Medulla oblongata (tissue), 1 donor: ENCODE data around the gene LHX1.

Source experiments
- DNase-seq: peaks from one replicate; pipeline ENCODE4 v3.0.0-alpha.2; 2015; ENCODE audit errors: extremely low spot score

Gene LHX1

DNA sequence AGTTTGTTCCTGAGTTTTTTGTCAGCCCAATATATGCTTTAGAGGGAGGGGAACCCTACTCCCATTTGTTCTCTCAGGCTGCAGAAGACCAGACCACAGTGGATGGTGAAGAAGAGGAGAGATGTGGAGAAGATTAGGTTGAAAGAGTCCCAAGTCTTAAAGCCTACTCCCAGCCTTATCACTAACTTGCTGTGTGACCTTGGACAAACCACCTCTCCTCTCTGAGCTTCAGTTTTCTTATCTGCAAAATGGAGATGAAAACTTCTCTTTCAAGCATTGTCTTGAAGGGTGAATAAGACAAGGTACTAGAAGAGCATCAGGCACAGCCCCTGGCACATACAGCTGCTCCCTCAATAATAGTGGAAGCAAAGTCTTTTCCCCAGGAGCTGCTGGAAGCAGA is 15.1 kb upstream of the LHX1 start:
- DNase-seq, result no peak

DNA sequence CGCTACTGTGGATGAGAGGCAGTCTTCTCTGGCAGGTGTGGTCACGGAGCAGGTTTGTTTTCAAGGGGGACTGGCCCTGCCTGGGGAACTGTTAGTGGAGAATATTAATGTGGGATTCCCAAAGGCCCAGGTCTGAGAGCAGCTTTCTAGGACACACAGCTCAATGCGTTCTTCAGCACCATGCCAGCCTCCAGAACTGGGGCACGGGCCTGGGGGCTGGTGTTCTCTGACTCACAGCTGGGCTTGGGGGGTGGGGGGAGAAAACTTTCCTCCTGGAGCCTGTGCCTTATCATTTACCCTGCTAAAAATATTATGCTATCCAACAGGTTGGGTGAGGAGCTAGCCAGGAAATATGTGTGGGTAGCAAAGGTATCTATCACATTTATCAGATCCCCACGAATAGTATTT is 13.5 kb upstream of the LHX1 start:
- no peak for DNase-seq

DNA sequence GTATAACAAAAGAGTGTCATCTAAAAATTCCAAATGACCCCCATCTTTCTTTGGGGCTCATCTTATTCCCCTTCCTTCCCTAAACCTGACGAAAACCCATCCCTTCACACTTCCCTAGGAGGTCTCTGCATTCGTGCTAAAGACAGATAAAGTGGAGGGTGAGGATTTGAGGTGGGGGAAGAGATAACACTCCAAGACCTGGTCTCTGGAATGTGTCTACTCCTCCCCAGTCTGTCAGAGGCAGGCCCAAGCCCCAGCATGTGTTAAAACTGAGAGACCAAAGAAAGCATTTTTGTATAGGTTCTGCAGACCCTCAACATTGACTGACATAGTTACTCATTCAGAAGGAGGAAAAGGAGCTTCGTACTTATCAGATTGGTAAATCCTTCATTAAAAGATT is 11.0 kb upstream of the LHX1 start:
- no peak for DNase-seq

DNA sequence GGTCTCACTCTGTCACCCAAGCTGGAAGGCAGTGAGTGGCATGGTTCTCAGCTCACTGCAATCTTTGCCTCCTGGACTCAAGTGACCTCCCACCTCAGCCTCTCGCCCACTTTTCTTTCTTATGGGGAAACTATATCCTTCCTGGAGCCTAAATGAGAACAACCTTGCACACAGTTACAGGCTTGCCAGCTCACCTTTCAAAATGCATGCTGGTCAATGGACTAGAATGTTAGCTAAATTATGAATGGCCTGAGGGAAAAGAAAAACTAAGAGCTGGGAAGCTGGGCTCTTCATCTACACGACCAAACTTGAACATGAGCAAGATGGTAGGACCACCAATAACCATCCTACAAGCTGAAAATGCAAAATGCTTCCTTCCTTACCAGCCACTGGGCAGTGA is 10.6 kb upstream of the LHX1 start:
- DNase-seq, result no peak

DNA sequence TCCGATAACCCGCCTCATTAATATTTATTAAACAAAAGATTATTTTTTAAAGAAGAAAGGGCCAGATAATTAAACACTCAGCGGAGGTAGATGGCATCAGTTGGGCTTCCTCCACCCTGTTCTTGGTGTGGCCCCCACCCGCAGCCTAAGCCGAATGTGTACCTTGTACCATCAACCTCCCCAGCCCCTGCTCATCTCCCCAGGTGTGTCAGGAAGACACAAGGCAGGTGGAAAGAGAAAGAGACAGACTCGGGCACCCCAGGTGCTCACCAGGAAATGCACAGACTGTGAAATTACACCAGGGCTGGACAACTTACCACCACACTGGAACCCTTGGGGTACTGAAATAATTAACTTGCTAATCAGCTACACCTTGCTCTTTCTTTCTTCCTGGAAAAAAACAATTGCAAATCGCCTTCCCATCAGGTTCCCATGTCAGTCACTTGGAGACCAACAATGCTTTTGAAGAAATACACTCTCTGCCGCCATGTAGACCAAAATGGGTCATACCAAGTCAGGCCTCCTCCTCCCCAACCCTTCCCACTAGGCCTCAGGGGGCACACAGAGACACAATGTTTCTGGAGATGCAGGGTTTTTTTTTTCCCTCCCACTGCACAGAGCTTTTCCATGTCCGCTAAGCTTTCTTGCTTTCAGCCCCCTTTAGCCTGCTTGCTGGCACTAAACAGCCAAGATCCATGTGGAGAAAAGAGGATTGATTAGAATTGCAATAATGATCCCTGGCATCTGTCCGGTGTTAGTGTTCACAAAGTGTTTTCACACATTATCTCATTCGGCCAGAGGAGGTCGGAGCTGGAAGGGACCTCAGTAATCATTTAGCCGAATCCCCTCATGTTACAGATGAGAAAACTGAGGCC is 8.6 kb upstream of the LHX1 start:
- DNase-seq, result no peak

DNA sequence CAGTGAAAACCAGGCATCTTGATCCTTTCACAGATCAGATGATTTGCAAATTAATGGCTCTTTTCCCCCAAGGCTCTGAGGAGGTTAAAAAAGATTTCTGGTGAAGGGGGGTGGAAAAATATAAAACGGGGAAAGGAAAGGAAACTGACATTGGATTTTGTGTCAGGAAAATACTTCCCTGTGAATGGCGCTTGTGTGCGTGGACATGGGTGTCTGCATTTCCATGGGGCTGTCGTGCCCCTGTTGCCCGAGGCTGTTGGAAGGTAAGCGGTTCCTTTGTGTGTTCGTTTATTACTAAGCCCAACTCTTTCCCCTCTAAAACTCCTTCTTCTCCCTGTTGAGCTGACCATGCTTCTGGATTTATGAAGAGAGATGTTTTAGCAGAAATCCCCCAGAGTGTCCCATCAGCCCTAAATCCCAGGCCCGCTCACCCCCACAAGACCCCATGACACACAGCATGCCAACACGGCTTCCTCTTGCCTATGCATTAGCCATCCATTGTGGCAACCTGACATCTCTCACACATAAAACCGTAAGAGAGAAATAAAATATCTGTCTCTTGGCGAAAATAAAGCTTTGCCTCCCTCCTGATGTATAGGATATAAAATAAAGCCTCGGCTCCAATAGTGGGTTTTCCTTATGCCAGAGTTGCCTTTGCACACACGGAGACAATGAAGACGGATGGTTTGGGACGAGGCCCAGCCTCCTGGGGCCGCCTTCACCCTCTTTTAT is 7.3 kb upstream of the LHX1 start:
- no peak for DNase-seq

DNA sequence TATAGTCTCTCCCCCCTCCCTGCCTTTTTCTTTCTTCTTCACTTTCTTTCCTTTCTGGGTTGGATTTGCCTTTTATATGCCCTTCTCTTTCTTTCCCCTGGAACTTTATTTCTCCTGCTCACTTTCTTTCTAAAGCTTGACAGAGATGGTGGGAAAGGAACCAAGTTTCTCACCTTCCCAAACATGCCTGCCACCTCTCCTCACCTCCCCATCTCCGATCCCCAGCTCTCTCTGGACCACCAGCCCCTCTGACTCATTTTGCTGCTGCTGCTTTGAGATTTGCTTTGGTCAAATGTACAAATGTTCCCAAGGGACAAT is 6.7 kb upstream of the LHX1 start:
- no peak for DNase-seq

DNA sequence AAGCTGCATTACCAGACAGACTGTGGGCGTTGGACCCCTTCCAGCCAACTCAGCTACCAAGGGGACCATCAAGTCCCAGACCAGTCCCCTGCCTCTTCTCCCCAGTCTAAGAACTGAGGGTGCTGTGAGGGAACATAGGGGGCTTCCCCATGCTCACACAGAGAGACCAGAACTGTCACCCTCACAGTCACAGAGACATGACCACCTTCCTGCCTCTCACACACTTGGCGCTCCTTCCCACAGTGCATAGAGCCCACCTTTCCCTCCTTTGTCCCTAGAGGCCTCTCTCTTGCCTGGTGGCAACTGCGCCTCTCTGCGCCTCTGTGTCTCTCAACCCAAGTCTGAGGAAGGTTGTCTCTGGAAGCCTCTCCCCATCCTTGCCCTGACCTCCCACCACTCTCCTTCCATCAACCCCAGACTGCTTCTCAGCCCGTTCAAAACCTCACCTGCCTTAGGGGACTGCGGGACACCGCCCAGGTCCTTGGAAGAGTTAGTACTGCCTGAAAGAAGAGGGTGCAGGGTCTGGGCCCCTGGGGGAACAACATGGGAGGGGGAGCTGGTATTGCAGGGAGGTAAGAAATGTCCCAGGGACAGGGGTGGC is 6.1 kb upstream of the LHX1 start:
- no peak for DNase-seq

DNA sequence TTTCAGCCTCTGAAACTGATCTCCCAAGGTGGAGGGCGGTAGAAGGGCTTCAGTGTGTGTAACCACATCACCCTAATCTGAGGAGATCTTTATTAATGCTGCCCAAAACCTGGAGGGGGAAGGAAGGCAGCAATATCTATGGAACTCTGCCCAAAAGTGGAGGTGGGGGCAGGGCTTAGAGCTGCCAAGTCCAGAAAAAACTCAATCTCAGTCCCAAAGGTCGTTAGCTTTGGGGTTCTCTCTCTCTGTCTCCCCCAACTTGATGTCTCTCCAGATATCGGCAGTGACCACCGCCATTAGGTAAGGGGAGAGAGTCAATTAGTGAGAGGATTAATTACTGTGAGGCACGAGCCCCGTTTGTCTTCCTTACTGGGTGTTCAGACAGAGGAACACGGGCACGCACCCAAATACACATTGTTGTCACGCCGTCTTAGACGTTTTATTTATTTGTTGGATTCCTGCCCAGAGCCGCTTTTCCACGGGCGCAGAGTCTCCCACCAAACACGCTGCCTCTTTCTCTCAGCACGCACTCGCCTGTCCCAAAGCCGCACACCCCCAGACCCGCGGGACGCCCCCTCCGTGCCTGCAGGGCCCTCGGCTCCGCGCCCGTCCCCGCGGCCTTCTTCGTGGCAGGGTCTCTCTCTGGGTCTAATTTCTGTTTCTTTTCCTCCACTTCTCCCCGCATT is 5.4 kb upstream of the LHX1 start:
- no peak for DNase-seq

DNA sequence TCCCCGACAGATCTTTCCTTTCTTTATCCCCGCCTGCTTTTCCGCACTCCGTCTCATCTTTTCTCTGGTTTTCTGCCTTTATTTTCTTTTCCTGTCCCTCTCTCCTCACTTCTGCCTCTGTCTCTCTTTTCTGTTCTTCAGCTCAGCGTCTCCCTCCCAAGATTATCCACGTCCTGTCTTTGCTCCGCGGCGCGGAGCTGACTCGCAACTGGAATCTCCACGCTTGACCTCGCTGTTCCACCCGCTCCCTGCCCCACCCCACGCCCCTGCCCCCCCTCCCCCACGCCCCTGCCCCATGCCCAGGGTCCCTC is 4.9 kb upstream of the LHX1 start:
- DNase-seq, result no peak

DNA sequence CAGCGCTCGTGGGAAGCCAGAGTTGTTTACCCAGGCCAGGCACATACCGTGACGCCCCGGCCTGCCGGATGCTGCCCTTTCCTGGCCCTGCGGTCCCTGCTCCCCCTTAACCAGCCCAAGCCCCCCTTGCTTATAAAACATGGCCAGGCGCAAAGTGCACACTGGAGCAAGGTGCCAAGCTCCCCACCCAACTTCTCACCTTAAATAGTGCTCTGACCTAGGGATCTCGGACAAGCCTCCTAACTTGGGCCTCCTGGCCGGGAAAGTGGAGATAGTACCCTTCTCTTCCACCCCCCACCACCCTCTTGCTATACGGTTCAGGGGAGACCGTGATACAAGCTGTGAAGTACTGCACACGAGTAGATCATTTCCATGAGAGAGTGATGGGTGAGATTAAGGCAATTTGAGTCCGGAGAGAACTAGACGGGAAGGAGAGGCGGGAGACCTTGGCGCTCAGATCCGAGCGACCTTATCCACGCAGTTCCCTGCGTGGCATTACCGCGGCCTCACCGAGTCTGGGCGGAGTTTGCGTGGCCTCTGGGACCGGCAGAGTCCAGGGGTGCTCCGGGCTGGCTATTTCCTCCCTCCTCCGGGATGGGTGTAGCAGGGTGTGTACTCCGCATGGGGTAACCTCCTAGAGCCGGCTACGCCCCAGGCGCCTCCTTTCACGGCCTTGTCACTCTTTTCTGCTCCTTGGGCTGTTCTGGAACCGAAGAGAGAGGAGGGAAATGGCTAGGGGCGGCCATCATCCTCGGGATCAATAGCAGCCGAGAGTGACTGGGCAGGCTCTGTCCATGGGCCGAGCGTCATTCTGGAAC is 4.4 kb upstream of the LHX1 start:
- DNase-seq, result no peak

DNA sequence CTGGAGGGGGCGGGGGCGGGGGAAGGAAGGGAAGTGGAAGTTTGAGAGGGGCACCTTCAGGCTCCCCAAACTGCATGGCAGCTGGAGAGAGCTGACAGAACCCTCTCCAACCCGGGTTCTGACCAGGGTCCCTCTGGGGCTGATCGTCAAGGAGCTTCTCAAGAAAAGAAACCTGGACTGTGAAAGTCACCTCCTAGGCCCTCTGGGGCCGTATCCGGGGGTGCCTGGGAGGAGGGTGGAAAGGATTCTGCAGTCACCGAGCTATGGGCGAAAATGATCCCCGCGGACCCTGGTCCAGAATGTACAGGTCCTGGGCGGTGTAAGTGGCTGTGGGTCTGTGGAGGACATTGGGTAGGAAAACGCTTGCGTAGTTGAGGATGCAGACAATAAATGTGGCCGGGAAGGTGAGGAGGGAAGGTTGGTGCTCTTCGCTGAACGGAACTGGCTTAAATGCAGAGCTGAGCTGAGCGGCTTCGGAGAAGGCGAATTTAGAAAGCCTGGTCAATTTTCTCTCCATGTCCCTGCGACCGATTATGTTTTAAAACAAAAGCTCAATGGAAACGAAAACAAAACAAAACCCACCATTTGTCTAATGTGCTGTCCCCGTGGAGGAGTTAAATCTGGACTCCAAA is 3.6 kb upstream of the LHX1 start:
- DNase-seq, result no peak

DNA sequence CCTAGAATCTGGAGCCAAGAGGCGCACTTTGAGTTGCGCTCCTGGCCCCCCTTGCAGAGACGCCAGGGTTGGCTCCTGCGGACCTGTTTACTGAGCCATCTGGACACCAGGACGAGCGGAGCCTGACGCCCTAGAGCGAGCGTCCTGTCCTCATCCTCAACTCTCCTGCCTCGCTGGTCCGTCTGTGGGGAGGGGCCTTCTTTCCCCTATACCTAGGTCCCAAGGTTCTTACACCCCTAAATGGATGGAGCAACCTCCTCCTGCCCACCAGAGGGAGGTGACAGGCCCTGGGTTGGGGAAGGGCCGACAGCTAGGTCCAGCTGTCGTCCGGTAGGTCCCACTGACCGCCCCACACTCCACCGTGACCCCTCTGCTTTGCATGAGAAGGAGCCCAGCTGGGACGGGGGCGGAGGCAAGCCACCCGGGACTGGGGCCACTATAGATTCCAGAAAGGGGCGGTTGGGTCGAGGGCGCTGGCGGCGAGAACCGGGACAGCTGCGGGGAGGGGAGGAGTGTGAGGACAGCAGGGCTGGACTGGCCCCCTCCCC is 3.1 kb upstream of the LHX1 start:
- no peak for DNase-seq

DNA sequence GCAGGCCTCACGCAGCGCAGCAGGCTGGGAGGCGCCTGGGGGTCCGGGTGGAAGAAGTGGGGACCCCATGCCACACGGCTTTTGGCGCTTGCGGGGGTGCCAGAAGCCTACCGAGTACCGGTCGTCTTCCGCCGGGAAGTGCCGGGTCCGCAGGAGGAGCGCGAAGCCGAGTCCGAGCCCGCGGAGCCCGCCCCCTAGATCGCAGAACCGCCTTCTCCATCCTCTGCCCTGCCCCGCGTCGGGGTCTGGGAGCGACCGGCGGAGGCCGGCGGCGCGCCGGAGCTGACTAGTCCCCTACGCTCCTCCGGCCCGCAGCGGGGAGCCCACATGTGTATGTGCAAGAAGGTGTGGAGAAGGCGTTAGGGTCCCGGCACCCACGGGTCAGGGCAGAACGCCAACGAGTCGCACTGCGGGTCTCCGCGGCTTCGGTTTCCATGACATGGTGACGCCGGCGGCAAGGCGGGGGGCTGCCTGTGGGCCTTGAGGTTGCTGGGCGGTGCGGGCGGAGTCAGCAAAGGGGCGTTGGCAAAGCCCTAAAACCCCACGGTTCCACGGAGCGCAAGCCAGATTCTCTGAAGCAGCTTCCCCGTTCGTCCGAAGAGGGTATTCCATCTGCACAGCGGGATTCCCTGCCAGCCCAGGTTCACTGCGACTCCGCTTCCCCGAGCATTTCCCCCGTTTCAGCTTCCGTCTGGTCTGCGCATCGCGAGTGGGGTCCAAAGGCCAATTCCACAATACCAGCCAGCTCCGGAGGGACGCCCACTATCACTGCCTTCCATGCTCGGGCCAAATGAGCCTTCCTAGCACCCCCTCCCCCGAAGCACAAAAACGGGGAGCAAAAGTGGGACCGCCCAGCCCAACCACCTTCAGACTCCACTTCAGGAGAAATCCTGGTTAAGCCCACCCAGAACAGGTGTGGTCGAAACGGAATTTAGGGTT is 2.3 kb upstream of the LHX1 start:
- no peak for DNase-seq

DNA sequence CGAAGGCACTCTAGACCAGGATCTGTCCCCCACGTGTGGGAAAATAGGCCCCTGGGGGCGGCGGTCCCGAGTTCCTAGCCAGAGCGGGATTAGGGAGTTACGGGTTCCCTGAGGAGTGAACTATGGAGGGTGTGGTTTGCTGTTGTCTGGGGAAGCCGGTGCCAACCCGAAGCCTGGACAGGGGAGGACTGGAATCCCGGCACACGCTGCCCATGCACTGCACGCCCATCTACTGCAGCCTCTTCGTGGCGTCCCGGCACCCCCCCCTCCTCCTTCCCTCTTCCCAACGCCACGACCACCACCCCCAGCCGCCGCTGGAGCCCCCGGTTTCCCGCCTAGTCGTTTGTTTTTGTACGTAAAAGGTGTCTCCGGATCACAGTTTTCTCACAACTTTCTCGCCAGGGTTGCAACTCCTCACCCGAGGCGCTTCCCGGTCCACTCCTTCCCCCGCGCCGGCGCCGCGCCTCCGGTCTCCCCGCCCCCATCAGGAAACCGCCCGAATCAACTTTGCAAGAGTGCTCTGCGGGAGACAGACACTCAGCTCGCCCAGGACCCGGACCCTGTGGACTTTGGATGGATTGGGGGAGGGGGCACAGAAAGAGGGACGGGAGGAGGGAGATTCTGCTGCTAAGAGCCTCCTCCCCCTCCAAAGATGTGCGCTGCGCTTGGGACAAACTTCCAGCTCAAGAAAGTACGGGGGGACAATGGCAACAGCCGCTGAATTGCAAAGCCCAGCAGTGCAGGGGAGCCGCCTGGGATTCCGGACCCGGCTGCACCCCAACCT is 1.4 kb upstream of the LHX1 start:
- no peak for DNase-seq

DNA sequence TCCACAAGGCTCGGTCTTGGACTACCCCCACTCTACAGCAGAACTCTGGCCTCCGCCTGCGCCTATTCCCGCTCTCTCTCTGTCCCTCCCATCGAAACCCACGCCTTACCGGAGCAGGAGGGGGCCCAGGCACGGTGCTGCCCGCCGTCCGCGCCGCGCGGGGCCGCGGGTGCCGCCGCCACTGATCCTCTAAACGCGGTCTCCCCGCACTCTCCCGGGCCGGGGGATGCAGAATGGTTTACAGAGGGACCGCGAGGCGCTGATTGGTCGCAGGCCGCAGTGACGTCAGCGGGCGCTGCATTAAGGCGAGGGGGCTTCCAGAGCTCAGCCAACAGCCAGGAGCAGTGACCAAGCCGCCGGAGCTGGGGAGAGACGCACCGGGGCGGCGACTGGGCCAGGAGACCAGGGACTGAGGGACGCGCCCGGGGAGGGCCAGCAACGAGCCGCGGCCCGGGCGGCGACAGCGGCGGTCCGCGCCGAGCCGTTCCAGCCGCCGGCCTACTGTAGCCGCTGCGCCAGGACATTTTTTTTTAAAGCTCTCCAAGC is 747 bp upstream of the LHX1 start:
- DNase-seq, result no peak

DNA sequence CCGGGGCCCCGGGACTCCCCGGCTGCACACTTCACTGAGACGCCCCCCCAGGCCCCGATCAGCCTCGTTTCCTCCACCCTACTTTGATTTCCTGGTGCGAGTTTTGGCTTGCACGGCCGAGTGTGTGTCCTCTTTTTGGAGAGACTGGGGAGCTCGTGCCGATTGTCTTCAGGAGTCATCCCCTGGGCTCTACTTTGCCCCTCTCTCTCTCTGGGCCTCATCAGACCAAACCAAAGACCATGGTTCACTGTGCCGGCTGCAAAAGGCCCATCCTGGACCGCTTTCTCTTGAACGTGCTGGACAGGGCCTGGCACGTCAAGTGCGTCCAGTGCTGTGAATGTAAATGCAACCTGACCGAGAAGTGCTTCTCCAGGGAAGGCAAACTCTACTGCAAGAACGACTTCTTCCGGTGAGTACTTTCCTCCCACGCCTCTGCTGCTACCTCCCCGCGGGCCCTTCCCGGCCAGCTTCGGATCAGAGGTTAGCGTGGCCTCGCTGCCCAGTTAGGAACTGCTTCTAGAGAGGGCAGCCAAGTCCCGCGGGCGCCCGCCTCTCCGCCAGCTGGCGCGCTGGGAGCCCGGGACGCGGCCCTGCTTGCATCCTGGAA is 787 bp downstream of the LHX1 start:
- no peak for DNase-seq

DNA sequence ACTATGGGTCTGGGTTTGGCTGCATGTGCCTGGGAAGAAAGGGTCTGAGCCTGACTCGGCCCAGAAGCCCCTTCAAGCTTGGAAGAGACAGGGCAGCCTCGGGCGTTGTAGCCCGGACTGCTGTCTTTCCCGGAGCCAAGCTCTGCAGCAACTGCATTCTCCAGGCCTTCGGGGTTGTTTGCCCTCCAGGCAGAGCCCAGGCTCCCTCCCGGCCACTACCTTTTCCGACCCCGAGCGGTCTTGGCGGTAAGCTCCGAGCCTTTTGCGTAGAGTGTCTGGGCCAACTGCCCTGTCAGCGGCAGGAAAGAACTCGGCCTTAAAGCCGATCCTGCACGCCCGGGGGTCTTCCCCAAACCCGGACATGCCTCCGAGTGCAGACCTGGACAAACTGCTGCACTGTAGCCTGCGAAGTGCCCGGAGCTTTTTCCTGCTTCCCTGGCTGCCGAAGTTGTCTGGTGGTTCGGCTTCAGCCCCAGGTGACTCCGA is 1.3 kb downstream of the LHX1 start:
- no peak for DNase-seq
